DOHH2 (cell line): ENCODE data around the gene OR6C4.

Experiments used
- CTCF ChIP-seq: fragments of 200-600 bp; sonication (generic); IDR thresholded peaks from one replicate; pipeline ENCODE4 v1.5.1; 2014; ENCODE audit warnings: antibody characterized with exemption, mild to moderate bottlenecking, low read depth, low read length; ENCODE audit not compliant: poor library complexity, severe bottlenecking
- EZH2phosphoT487 ChIP-seq: fragments of 200-600 bp; sonication (generic); IDR thresholded peaks from 2 replicates; pipeline ENCODE4 v1.6.1; 2017; ENCODE audit warnings: borderline replicate concordance, mild to moderate bottlenecking, antibody characterized with exemption, low read length, moderate library complexity, mixed read lengths

GRCh38 chr12:55554296-55554695, 4.9 kb downstream of the OR6C4 start:
- TF ChIP-seq CTCF (no peak), EZH2phosphoT487 (no peak)
